HEK293 (cell line): ENCODE data around the gene SEMA3G.

Source experiments
- CTCF ChIA-PET: fragments of 350-600 bp; formaldehyde crosslinking; extraction: SDS; loops from one replicate; lab custom pipeline; 2021; ENCODE audit warnings: antibody characterized with exemption; lab: Yijun Ruan, JAX
- POLR2A ChIA-PET: fragments of 300-600 bp; formaldehyde crosslinking; extraction: SDS; loops from one replicate; lab custom pipeline; 2020; ENCODE audit warnings: antibody characterized with exemption, inconsistent platforms; lab: Yijun Ruan, JAX
- H3K27ac ChIP-seq: fragments of 200-500 bp; sonication (Bioruptor generic); 2 replicates; pipeline ENCODE4 v1.5.1; 2014; ENCODE audit warnings: low read depth, low read length, control low read depth, inconsistent platforms; ENCODE audit errors: extremely low read depth
- H3K36me3 ChIP-seq, 2 experiments: fragments of 200-500 bp in 1 of 2; sonication (Bioruptor generic) in 1 of 2; 1 replicate in 1 of 2; 2 replicates in 1 of 2; pipeline ENCODE4 v1.5.1; 2014 to 2017; ENCODE audit warnings: inconsistent platforms in 2 of 2, low read length in 2 of 2; ENCODE audit not compliant: control insufficient read depth in 2 of 2, insufficient read depth in 1 of 2
- H3K4me1 ChIP-seq: fragments of 200-500 bp; sonication (Bioruptor generic); 2 replicates; pipeline ENCODE4 v1.5.1; 2014; ENCODE audit warnings: mild to moderate bottlenecking, low read length, inconsistent platforms; ENCODE audit not compliant: control insufficient read depth, insufficient read depth
- H3K4me3 ChIP-seq: 2 replicates; pipeline ENCODE4 v1.5.1; 2011; ENCODE audit warnings: low read depth, mild to moderate bottlenecking, control low read depth, low read length, moderate library complexity
- H3K9me3 ChIP-seq: fragments of 200-500 bp; sonication (Bioruptor generic); 2 replicates; pipeline ENCODE4 v1.5.1; 2014; ENCODE audit warnings: low read depth, low read length, inconsistent platforms; ENCODE audit not compliant: control insufficient read depth, insufficient read depth
- AEBP2 ChIP-seq: fragments of 450-650 bp; formaldehyde crosslinking; IDR thresholded peaks from 2 replicates; pipeline ENCODE4 v1.5.1; 2016; ENCODE audit warnings: missing biosample characterization, missing genetic modification characterization, borderline replicate concordance
- KLF7 ChIP-seq: fragments of 450-650 bp; formaldehyde crosslinking; IDR thresholded peaks from 2 replicates; pipeline ENCODE4 v1.5.1; 2016; ENCODE audit warnings: missing biosample characterization, missing genetic modification characterization, borderline replicate concordance
- RBAK ChIP-seq: fragments of 450-650 bp; formaldehyde crosslinking; IDR thresholded peaks from 2 replicates; pipeline ENCODE4 v1.5.1; 2016; ENCODE audit warnings: missing biosample characterization, missing genetic modification characterization
- REST ChIP-seq: fragments of 450-650 bp; formaldehyde crosslinking; IDR thresholded peaks from 2 replicates; pipeline ENCODE4 v1.5.1; 2016; ENCODE audit warnings: missing biosample characterization, missing genetic modification characterization
- SCRT1 ChIP-seq: fragments of 450-650 bp; formaldehyde crosslinking; IDR thresholded peaks from 2 replicates; pipeline ENCODE4 v1.5.1; 2016; ENCODE audit warnings: missing biosample characterization, missing genetic modification characterization, borderline replicate concordance
- SCRT2 ChIP-seq: fragments of 450-650 bp; formaldehyde crosslinking; IDR thresholded peaks from 2 replicates; pipeline ENCODE4 v1.5.1; 2016; ENCODE audit warnings: missing biosample characterization, missing genetic modification characterization
- SETDB1 ChIP-seq: IDR thresholded peaks from one replicate; pipeline ENCODE4 v1.6.1; 2017; ENCODE audit warnings: mild to moderate bottlenecking, low read length, moderate library complexity, mixed read lengths; ENCODE audit not compliant: insufficient read length
- TCF7L2 ChIP-seq: IDR thresholded peaks from 2 replicates; pipeline ENCODE4 v1.6.1; 2011; ENCODE audit warnings: low read depth, mild to moderate bottlenecking, inconsistent platforms, low read length, moderate library complexity, borderline replicate concordance
- YY2 ChIP-seq: fragments of 450-650 bp; formaldehyde crosslinking; IDR thresholded peaks from 2 replicates; pipeline ENCODE4 v1.5.1; 2016; ENCODE audit warnings: missing biosample characterization, missing genetic modification characterization
- ZBTB8A ChIP-seq: fragments of 450-650 bp; formaldehyde crosslinking; IDR thresholded peaks from 2 replicates; pipeline ENCODE4 v1.5.1; 2016; ENCODE audit warnings: missing biosample characterization, missing genetic modification characterization
- ZFP69B ChIP-seq: fragments of 450-650 bp; formaldehyde crosslinking; IDR thresholded peaks from 2 replicates; pipeline ENCODE4 v1.5.1; 2016; ENCODE audit warnings: missing biosample characterization, missing genetic modification characterization
- ZNF18 ChIP-seq: fragments of 450-650 bp; formaldehyde crosslinking; IDR thresholded peaks from 2 replicates; pipeline ENCODE4 v1.5.1; 2016; ENCODE audit warnings: missing biosample characterization, missing genetic modification characterization
- ZNF266 ChIP-seq: fragments of 450-650 bp; formaldehyde crosslinking; IDR thresholded peaks from 2 replicates; pipeline ENCODE4 v1.5.1; 2016; ENCODE audit warnings: missing biosample characterization, missing genetic modification characterization, low read depth
- ZNF324 ChIP-seq: fragments of 450-650 bp; formaldehyde crosslinking; IDR thresholded peaks from 2 replicates; pipeline ENCODE4 v1.5.1; 2016; ENCODE audit warnings: missing biosample characterization, missing genetic modification characterization
- ZNF335 ChIP-seq: fragments of 450-650 bp; formaldehyde crosslinking; conservative IDR thresholded peaks from 2 replicates; pipeline ENCODE4 v1.5.1; 2016; ENCODE audit warnings: missing biosample characterization, missing genetic modification characterization
- ZNF362 ChIP-seq: fragments of 450-650 bp; formaldehyde crosslinking; IDR thresholded peaks from 2 replicates; pipeline ENCODE4 v1.5.1; 2016; ENCODE audit warnings: missing biosample characterization, missing genetic modification characterization
- ZNF555 ChIP-seq: fragments of 450-650 bp; formaldehyde crosslinking; conservative IDR thresholded peaks from 2 replicates; pipeline ENCODE4 v1.5.1; 2017; ENCODE audit warnings: missing biosample characterization, mild to moderate bottlenecking, missing genetic modification characterization, inconsistent platforms
- ZNF585B ChIP-seq: fragments of 450-650 bp; formaldehyde crosslinking; IDR thresholded peaks from 2 replicates; pipeline ENCODE4 v1.5.1; 2016; ENCODE audit warnings: missing biosample characterization, missing genetic modification characterization
- ZNF629 ChIP-seq: fragments of 450-650 bp; formaldehyde crosslinking; IDR thresholded peaks from 2 replicates; pipeline ENCODE4 v1.5.1; 2017; ENCODE audit warnings: missing biosample characterization, missing genetic modification characterization
- ZNF670 ChIP-seq: fragments of 450-650 bp; formaldehyde crosslinking; IDR thresholded peaks from 2 replicates; pipeline ENCODE4 v1.5.1; 2016; ENCODE audit warnings: missing biosample characterization, missing genetic modification characterization, low read depth

The SEMA3G gene

GRCh38 chr3:52469001-52469400 is 24.1 kb upstream of the SEMA3G start (continued):
- no peak for TF ChIP-seq ZNF362 (tag by site-specific recombination)
- TF ChIP-seq ZFP69B: no peak
- TF ChIP-seq TCF7L2: no peak
- no peak for TF ChIP-seq RBAK (tag by site-specific recombination)
- TF ChIP-seq SETDB1: no peak
- TF ChIP-seq YY2 (tag by site-specific recombination): no peak

- CTCF ChIA-PET: no interaction called here
- POLR2A ChIA-PET: no interaction called here
These were observed 23.4 kb upstream of the SEMA3G start for GRCh38 chr3:52468336-52468735.

GRCh38 chr3:52463416-52463815 is 18.5 kb upstream of the SEMA3G start:
- ChIA-PET CTCF (interaction anchor here (0.9 kb wide), 1 partner anchor 337 kb away, joined by 6 read pairs; no protein-coding TSS in a partner anchor), POLR2A (no interaction called here)
- no peak overlapping the region for H3K4me3 ChIP-seq
- H3K36me3 ChIP-seq: peaks cover 22 to 96% of the 10 kb centered on the region in 2 experiments; a peak in 2 of 3 replicates
- H3K27ac ChIP-seq: no peak overlapping the region
- H3K4me1 ChIP-seq: no peaks in the 10 kb centered on the region
- TF ChIP-seq ZNF324 (tag by site-specific recombination) (no peak), ZNF18 (tag by site-specific recombination) (no peak), ZNF362 (tag by site-specific recombination) (no peak), ZNF555 (tag by site-specific recombination) (no peak), SCRT1 (tag by site-specific recombination) (no peak), SCRT2 (tag by site-specific recombination) (no peak), ZNF335 (tag by site-specific recombination) (no peak), SETDB1 (no peak), AEBP2 (tag by site-specific recombination) (no peak), ZBTB8A (tag by site-specific recombination) (no peak), KLF7 (tag by site-specific recombination) (no peak), REST (tag by site-specific recombination) (no peak), ZNF585B (tag by site-specific recombination) (no peak), ZNF670 (no peak), ZNF629 (no peak)
- H3K9me3 ChIP-seq: no peaks in the 10 kb centered on the region

More at GRCh38 chr3:52468336-52468735, 23.4 kb upstream of the SEMA3G start:
- no peak overlapping the region for H3K4me3 ChIP-seq
- H3K36me3 ChIP-seq: peaks cover 4 to 92% of the 10 kb centered on the region in 2 experiments; a peak in 2 of 3 replicates
- H3K9me3 ChIP-seq: no peaks in the 10 kb centered on the region
- TF ChIP-seq ZNF266: no peak
- no peak overlapping the region for H3K27ac ChIP-seq
- H3K4me1 ChIP-seq: no peaks in the 10 kb centered on the region
